Daoy (cell line): ENCODE data around the gene UPF3B. TPM values are rescaled to one million over a fixed set of nuclear protein-coding genes. Genes with fewer than 3 reads are reported as not detected.
"Not testable (repeated sequence)": the region's sequence is repeated elsewhere in the genome, so short reads cannot be mapped to it uniquely, and the experiment has no call there.

Source experiments
- DNase-seq: peaks from one replicate; pipeline ENCODE4 v3.0.0-alpha.2; 2015; ENCODE audit warnings: low read depth
- total RNA-seq: library from RNA; depleted of rRNA; stranded (reverse); fragments of >200 nt; shearing (Covaris generic); gene quantifications from 2 replicates; pipeline ENCODE4 v1.2.3, GENCODE V29; 2014; rRNA removed

The UPF3B gene, protein sequence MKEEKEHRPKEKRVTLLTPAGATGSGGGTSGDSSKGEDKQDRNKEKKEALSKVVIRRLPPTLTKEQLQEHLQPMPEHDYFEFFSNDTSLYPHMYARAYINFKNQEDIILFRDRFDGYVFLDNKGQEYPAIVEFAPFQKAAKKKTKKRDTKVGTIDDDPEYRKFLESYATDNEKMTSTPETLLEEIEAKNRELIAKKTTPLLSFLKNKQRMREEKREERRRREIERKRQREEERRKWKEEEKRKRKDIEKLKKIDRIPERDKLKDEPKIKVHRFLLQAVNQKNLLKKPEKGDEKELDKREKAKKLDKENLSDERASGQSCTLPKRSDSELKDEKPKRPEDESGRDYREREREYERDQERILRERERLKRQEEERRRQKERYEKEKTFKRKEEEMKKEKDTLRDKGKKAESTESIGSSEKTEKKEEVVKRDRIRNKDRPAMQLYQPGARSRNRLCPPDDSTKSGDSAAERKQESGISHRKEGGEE
- 6.0 and 7.0 TPM in 2 replicates for total RNA-seq

GRCh38 chrX:119852382-119853353, at the start of gene UPF3B:
UPF3B (minus strand) TSS chrX:119852963; CDS start chrX:119852928, 35 bp downstream.
- peak; percentile 97 for DNase-seq

DNA sequence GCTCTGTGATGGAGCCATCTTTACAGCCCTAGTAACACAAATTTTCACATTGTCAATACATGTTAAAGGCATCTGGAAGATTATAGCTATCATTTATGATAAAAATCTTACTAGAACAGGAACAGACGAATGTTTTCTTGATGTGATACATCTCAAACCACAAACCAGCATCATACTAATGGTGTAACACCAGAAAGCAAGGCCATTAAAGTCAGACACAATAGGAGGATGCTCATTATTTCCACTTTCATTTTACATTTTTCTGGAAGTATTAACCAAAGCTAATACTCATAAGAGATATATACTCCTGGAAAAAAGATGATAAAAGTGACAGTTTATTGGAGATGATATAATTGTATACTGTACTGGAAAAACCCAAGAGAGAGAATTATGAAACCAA, 48.2 kb upstream of the UPF3B start:
- DNase-seq = no peak

- no peak for DNase-seq
Measured at GRCh38 chrX:119899125-119899524, 46.4 kb upstream of the UPF3B start.

DNA sequence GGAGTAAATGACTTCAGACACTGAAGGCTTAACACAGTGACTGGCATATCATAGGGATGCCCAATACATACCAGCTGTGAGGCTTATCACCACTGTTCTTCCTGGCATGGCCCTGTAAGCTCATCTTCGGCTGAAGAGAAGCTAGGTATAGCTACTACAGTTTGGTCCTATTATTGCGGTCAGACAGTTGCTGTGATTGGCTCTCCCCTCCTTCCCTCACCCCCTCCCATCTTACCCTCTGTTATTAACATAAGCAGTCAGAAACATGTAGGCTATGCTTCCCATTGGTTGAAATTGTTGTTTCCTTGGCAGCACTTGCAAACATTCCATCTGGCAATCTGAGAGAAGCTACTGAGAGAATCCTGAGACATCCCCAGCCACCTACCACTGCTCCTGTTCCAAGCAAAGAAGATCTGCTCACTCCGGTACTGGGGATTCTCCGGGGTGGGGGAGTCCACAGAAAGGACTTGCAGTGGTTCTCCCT, 43.1 kb upstream of the UPF3B start, which contains the start of gene AKAP14:
AKAP14 (plus strand) TSS at position 51 of the 484 bp plus-strand sequence. CDS start 7,331 bp downstream, outside the sequence.
- no peak for DNase-seq

DNA sequence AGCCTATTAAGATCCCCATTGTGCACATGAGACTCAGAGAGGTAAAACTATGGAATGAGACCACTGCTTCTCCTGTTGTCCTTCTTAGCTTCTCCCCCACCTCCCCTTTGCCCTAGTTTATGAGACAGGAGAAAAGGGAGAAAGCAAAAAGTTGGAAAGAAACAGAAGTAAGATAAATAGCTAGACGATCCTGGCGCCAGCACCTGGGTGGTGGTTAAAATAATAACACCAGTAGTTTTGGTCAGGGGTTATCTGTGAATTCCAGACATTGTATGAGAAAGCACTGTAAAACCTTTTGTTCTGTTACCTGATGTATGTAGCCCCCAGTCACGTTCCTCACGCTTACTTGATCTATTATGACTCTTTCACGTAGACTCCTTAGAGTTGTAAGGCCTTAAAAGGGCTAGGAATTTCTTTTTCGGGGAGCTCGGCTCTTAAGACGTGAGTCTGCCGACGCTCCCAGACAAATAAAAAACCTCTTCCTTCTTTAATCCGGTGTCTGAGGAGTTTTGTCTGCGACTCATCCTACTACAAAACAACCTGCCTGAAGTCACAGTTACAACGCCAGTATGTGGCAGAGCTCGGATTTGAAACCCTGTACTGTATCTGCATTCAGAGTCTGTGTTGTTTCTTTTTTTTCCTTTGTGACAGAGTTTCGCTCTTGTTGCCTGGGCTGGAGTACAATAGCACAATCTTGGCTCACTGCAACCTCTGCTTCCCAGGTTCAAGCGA, 39.4 kb upstream of the UPF3B start:
- not testable (repeated sequence) for DNase-seq

GRCh38 chrX:119890626-119891025, 37.9 kb upstream of the UPF3B start:
- DNase-seq = not testable (repeated sequence)

- peak; percentile 73 for DNase-seq
Measured at GRCh38 chrX:119887721-119888425, 35.1 kb upstream of the UPF3B start.

GRCh38 chrX:119885554-119886428, 33.0 kb upstream of the UPF3B start:
- DNase-seq = peak; percentile 41

DNA sequence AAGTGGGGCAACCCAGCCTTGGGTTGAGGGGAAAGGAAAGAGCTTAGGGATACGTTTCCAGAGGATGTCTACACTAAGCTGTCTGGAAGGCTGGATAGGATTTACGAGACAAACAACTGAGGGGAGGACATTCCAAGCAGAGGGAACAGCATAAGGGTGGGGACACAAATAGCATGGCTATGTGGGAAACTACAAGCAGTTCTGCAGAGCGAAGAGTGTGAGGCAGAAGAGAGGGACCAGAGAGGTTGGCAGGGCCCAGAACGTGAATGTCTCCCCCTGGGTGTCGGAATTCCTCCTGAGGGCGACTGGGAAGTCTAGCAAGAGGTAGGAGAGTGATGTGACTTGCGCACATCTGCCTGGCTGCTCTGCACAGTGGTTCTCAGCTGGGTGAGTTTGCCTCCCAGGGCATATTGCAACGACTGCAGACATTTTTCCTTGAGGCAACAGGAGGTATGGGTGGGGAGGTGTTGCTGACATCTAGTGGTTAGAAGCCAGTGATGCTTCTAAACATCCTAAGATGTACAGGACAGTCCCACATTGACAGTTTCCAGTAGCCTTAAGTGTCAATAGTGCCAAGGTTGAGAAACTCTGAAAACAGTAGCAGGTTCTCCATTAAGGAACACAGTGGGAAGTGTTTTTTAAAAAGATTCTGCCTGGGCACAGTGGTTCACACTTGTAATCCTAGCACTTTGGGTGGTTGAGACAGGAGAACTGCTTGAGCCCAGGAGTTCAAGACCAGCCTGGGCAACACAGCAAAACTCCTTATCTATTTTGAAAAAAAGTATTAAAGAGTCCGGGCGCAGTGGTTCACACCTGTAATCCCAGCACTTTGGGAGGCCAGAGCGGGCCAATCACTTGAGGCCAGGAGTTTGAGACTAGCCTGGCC, 28.0 kb upstream of the UPF3B start:
- peak; percentile 30 for DNase-seq

DNA sequence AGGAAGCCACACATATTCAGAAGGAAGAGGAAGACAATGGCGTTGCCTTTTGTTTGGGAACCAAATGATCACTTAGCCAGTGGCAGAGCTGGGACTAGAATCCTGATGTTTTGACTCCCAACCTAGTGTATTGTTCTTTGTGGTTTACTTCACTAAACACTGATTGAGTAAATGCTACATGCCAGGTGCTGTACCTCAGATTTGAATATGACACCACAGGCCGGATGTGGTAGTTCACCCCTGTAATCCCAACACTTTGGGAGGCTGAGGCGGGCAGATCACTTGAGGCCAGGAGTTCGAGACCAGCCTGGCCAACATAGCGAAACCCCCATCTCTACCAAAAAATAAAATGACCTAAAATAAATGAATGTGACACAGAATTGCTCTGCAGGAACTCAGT, 27.3 kb upstream of the UPF3B start:
- DNase-seq = no peak

DNA sequence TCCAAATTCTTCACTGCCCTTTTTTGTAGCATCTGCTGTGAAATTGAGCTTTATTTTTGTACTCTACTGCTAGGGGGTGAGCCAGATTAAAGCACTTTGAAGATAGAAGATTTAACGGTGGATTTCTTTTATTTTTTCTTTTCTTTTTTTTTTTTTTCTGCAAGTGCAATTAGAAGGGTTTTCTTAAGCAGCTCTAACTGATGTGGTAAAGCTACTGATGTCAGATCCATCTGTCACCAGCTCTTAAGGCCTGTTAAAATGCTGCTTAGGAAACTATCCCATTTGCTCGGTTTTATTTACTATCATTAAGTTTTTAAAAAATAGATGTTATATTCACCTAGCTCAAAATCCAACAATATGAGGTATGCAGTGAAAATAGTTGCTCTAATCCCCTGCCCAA, 26.0 kb upstream of the UPF3B start:
- DNase-seq = no peak

- DNase-seq = peak; percentile 82
Measured at GRCh38 chrX:119871599-119872395, 19.0 kb upstream of the UPF3B start, which contains the start of the genes NDUFA1 and RNF113A. NDUFA1 (plus strand) TSS chrX:119871832; CDS start chrX:119871912, 80 bp downstream. RNF113A (minus strand) TSS chrX:119871733; CDS start chrX:119871613, 120 bp downstream.

DNA sequence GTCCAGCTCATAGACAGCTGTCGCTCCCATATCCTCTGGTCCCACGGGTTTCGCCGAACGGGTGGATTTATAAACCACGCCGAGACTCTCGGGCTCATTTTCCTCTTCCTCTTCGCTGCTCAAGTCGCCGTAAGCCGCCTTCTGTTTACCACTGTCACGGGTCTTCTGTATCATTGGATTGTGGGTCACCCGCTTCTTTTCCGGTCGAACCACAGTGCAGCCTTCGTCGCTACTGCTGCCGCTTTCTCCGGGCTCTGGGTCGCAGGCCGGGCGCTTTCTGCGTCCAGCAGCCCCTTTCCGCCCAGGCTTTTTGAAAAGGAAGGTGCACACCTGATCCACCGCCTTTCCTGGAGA, 18.5 kb upstream of the UPF3B start:
- no peak for DNase-seq

DNA sequence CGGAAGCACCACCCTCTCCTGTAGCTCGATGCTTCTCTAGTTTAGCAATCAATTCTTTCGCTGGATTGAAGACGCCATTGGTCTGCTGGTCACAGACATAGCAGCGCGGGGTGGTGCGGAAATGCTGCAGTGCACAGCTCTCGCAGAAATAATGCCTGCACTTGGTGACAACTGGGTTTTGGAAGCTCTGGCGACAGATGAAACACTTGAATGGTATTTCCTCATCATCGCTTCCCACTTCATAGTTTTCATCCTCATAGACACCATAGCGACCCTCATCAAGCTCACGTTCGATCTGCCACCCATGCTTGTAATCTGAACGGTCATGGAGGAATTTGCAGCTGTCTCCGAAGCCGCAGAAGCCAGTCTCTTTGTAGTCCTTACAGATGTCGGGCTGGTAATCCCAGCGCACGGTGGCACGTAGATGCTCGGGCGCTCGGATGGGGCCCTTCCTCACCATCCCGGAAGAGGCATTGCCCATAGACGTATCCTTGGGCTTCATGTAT, 17.9 kb upstream of the UPF3B start:
- peak; percentile 9 for DNase-seq

- no peak for DNase-seq
Measured at GRCh38 chrX:119853444-119853843, 681 bp upstream of the UPF3B start.

DNA sequence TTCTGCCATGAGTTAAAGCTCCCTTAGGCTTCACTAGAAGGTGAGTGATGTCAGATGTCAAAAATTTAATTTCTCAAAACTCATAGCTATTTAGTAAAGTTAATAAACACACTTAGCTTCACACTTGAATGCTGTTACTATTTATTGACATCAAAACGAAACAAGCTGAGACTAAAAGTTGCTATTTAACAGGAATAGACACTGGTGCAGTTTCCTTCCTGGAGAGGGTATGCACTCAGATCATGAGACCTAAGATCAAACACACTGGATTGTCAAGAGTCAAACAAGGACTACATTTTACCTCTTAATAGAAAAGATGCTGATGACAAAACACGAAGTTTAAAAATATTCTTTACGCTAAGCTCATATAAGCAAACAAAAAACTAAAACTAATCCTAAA, 18.9 kb downstream of the UPF3B start:
- no peak for DNase-seq

GRCh38 chrX:119828446-119828845, 24.3 kb downstream of the UPF3B start:
- no peak for DNase-seq
